Posterior vena cava (tissue), 2 donors: ENCODE results near the gene NEU1. TPM values are rescaled to one million over a fixed set of nuclear protein-coding genes. Genes with fewer than 3 reads are reported as not detected.

Source experiments
- DNase-seq: peaks from one replicate; pipeline ENCODE4 v3.0.0-alpha.2; 2020; ENCODE audit warnings: low spot score
- intact Hi-C, 2 donors: fragments of 100-400 bp; cut with DNase I; formaldehyde crosslinking; loops; one replicate each; pipeline versions ENCODE4 v1.14.1 to v1.14.2; 2022 to 2023
- total RNA-seq, 2 donors: library from RNA; stranded (reverse); fragmentation: NEBNext Ultra II Directional; extraction: Animal tissue kit (Norgen Biotek cat#: 25700); gene quantifications; one replicate each; pipeline ENCODE4 v1.2.1, GENCODE V29; 2021
- donor health status: DM: yes; HTN: yes; CAD: no.
- donor health status: DM: yes; HTN: yes; CAD: no.

Gene NEU1
- total RNA-seq, 2 donors from 2014 or later, result 22.2 to 29.0 TPM

- peak; percentile 96 for DNase-seq
- intact Hi-C loops, result no loop called here
Observed at GRCh38 chr6:31897612-31898382, 35.2 kb upstream of the NEU1 start, which contains the start of gene EHMT2. Gene EHMT2 (minus strand): TSS chr6:31897698. CDS start chr6:31897677, 21 bp downstream.

GRCh38 chr6:31896856-31897611 is 34.4 kb upstream of the NEU1 start:
- intact Hi-C loops, result no loop called here
- DNase-seq, result peak; percentile 53

- DNase-seq, result no peak
- intact Hi-C loops, result no loop called here
Observed at GRCh38 chr6:31896493-31896855, 33.9 kb upstream of the NEU1 start.

- intact Hi-C loops, result no loop called here
- no peak for DNase-seq
Observed at GRCh38 chr6:31892821-31893220, 30.2 kb upstream of the NEU1 start.

GRCh38 chr6:31889331-31889972 is 26.8 kb upstream of the NEU1 start:
- intact Hi-C loops, result no loop called here

GRCh38 chr6:31888276-31889258 is 25.9 kb upstream of the NEU1 start:
- DNase-seq, result no peak

More at GRCh38 chr6:31889331-31889972, 26.8 kb upstream of the NEU1 start:
- DNase-seq, result no peak

GRCh38 chr6:31887173-31888007 is 24.8 kb upstream of the NEU1 start:
- DNase-seq, result no peak
- intact Hi-C loops, result no loop called here

More at GRCh38 chr6:31888276-31889258, 25.9 kb upstream of the NEU1 start:
- intact Hi-C loops, result no loop called here

- intact Hi-C loops, result no loop called here
- no peak for DNase-seq
Observed at GRCh38 chr6:31886541-31886991, 23.9 kb upstream of the NEU1 start.

GRCh38 chr6:31884528-31885035 is 22.0 kb upstream of the NEU1 start:
- intact Hi-C loops, result no loop called here

GRCh38 chr6:31883676-31884075 is 21.1 kb upstream of the NEU1 start:
- DNase-seq, result no peak

More at GRCh38 chr6:31884528-31885035, 22.0 kb upstream of the NEU1 start:
- DNase-seq, result no peak

GRCh38 chr6:31882344-31882743 is 19.7 kb upstream of the NEU1 start:
- intact Hi-C loops, result no loop called here
- no peak for DNase-seq

More at GRCh38 chr6:31883676-31884075, 21.1 kb upstream of the NEU1 start:
- intact Hi-C loops, result no loop called here

GRCh38 chr6:31881136-31881859 is 18.7 kb upstream of the NEU1 start:
- intact Hi-C loops, result no loop called here
- DNase-seq, result no peak

- intact Hi-C loops, result no loop called here
- no peak for DNase-seq
Observed at GRCh38 chr6:31880616-31881015, 18.0 kb upstream of the NEU1 start.

- no peak for DNase-seq
- intact Hi-C loops, result no loop called here
Observed at GRCh38 chr6:31879901-31880300, 17.3 kb upstream of the NEU1 start.

GRCh38 chr6:31879143-31879542 is 16.5 kb upstream of the NEU1 start:
- no peak for DNase-seq
- intact Hi-C loops, result no loop called here

GRCh38 chr6:31878726-31879125 is 16.1 kb upstream of the NEU1 start, which contains the start of gene SLC44A4:
Gene SLC44A4 (minus strand): TSS chr6:31878997. CDS start chr6:31878980, 17 bp downstream.
- DNase-seq, result no peak
- intact Hi-C loops, result no loop called here

GRCh38 chr6:31878222-31878621 is 15.6 kb upstream of the NEU1 start:
- DNase-seq, result no peak
- intact Hi-C loops, result no loop called here
